ENCODE data around the gene RBM5.

DNA sequence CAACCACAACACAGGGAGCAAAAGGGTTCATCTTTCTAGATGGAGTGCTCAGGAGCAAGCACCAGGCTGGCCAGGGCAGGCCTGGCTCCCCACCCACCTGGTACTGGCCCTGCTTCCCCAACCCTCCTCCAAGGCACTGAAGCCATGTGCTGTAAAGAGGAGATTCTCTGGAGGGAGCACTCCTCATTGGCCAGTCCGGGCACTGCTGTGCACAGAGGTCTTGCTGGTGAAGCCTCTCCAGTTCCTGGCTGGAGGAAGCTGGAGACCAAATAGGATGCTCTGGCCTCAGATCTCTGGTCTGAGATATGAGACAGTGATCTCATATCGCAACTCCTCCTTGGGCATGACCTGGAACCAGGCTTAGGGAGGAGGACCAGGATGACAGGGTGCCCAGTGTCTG, 58.7 kb downstream of the RBM5 start:
- TF ChIP-seq, protein P1, sequence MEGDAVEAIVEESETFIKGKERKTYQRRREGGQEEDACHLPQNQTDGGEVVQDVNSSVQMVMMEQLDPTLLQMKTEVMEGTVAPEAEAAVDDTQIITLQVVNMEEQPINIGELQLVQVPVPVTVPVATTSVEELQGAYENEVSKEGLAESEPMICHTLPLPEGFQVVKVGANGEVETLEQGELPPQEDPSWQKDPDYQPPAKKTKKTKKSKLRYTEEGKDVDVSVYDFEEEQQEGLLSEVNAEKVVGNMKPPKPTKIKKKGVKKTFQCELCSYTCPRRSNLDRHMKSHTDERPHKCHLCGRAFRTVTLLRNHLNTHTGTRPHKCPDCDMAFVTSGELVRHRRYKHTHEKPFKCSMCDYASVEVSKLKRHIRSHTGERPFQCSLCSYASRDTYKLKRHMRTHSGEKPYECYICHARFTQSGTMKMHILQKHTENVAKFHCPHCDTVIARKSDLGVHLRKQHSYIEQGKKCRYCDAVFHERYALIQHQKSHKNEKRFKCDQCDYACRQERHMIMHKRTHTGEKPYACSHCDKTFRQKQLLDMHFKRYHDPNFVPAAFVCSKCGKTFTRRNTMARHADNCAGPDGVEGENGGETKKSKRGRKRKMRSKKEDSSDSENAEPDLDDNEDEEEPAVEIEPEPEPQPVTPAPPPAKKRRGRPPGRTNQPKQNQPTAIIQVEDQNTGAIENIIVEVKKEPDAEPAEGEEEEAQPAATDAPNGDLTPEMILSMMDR (IDR thresholded peaks at IDR 0.05): no peak
- TF ChIP-seq EP300 (IDR thresholded peaks at IDR 0.05) (no peak), POLR2A (IDR thresholded peaks at IDR 0.05; ENCODE audit: low read depth) (no peak), POLR2AphosphoS5 (IDR thresholded peaks at IDR 0.05) (no peak)

All from esophagus muscularis mucosa (tissue), 4 donors.